ENCODE data around the gene DIAPH2. TPM values are rescaled to one million over a fixed set of nuclear protein-coding genes. Genes with fewer than 3 reads are reported as not detected.

Gene DIAPH2
- total RNA-seq, 1 experiment from 2014 or later: 15.9 TPM

GRCh38 chrX:97320305-97320704 is 635.7 kb downstream of the DIAPH2 start (continued):
- no peak for TF ChIP-seq MXD4 (CRISPR knock-in tag; IDR thresholded peaks at IDR 0.05; ENCODE audit: borderline replicate concordance)
- TF ChIP-seq NR3C1 (CRISPR knock-in tag; conservative IDR thresholded peaks at IDR 0.05; ENCODE audit: low read depth): no peak
- no peak for TF ChIP-seq TEAD4 (CRISPR knock-in tag; IDR thresholded peaks at IDR 0.05)
- no peak for TF ChIP-seq IRF1 (CRISPR knock-in tag; IDR thresholded peaks at IDR 0.05)
- no peak for TF ChIP-seq ZNF671 (CRISPR knock-in tag; IDR thresholded peaks at IDR 0.05)
- TF ChIP-seq NFYB (CRISPR knock-in tag; conservative IDR thresholded peaks at IDR 0.05; ENCODE audit: low read depth): no peak
- TF ChIP-seq SMAD3 (CRISPR knock-in tag; IDR thresholded peaks at IDR 0.05; ENCODE audit: borderline replicate concordance): no peak
- TF ChIP-seq RELA (CRISPR knock-in tag; IDR thresholded peaks at IDR 0.05; ENCODE audit: borderline replicate concordance): no peak
- TF ChIP-seq GTF2I (CRISPR knock-in tag; conservative IDR thresholded peaks at IDR 0.05): no peak
- TF ChIP-seq ZNF138 (CRISPR knock-in tag; conservative IDR thresholded peaks at IDR 0.05): no peak
- TF ChIP-seq CBFB (CRISPR knock-in tag; IDR thresholded peaks at IDR 0.05; ENCODE audit: low read depth): no peak
- no peak for TF ChIP-seq CTCF (IDR thresholded peaks at IDR 0.05)

GRCh38 chrX:97322401-97322800 is 637.8 kb downstream of the DIAPH2 start:
- peaks cover 13% of the 10 kb centered on the region for H3K4me1 Mint-ChIP-seq
- peaks cover 8% of the 10 kb centered on the region for H3K36me3 Mint-ChIP-seq
- ChIA-PET POLR2A (no interaction called here), CTCF (no interaction called here)
- H3K9me3 Mint-ChIP-seq: no peaks in the 10 kb centered on the region
- H3K27ac Mint-ChIP-seq: no peak overlapping the region
- H3K4me3 Mint-ChIP-seq: no peak overlapping the region
- no peak for TF ChIP-seq SMAD3 (CRISPR knock-in tag; IDR thresholded peaks at IDR 0.05; ENCODE audit: borderline replicate concordance)
- no peak for TF ChIP-seq MYBL2 (CRISPR knock-in tag; IDR thresholded peaks at IDR 0.05)
- TF ChIP-seq CDX4 (CRISPR knock-in tag; IDR thresholded peaks at IDR 0.05; ENCODE audit: borderline replicate concordance): no peak
- no peak for TF ChIP-seq RELA (CRISPR knock-in tag; IDR thresholded peaks at IDR 0.05; ENCODE audit: borderline replicate concordance)
- no peak for TF ChIP-seq USF1 (CRISPR knock-in tag; IDR thresholded peaks at IDR 0.05)
- no peak for TF ChIP-seq ATF6 (CRISPR knock-in tag; IDR thresholded peaks at IDR 0.05)
- TF ChIP-seq ZNF396 (CRISPR knock-in tag; IDR thresholded peaks at IDR 0.05; ENCODE audit: borderline replicate concordance): no peak
- no peak for ATAC-seq
- no peak for DNase-seq (ENCODE audit: low spot score)
- no peaks in the 10 kb centered on the region for H3K27me3 Mint-ChIP-seq (ENCODE audit: low read depth)

- H3K4me3 Mint-ChIP-seq: no peak overlapping the region
- CTCF ChIA-PET: no interaction called here
- peaks cover 6% of the 10 kb centered on the region for H3K36me3 Mint-ChIP-seq
- H3K27ac Mint-ChIP-seq: no peak overlapping the region
- TF ChIP-seq ATF6 (CRISPR knock-in tag; IDR thresholded peaks at IDR 0.05) (no peak), PRRX2 (CRISPR knock-in tag; IDR thresholded peaks at IDR 0.05) (no peak), KAT7 (CRISPR knock-in tag; IDR thresholded peaks at IDR 0.05; ENCODE audit: borderline replicate concordance) (no peak)
- peaks cover 11% of the 10 kb centered on the region for H3K4me1 Mint-ChIP-seq
- DNase-seq (ENCODE audit: low spot score) (no peak), ATAC-seq (no peak)
- no peaks in the 10 kb centered on the region for H3K27me3 Mint-ChIP-seq (ENCODE audit: low read depth)
- H3K9me3 Mint-ChIP-seq: no peaks in the 10 kb centered on the region
- POLR2A ChIA-PET: no interaction called here
These were observed 641.8 kb downstream of the DIAPH2 start for GRCh38 chrX:97326456-97326855.
